ENCODE data around the gene PLEKHO2.

DNA sequence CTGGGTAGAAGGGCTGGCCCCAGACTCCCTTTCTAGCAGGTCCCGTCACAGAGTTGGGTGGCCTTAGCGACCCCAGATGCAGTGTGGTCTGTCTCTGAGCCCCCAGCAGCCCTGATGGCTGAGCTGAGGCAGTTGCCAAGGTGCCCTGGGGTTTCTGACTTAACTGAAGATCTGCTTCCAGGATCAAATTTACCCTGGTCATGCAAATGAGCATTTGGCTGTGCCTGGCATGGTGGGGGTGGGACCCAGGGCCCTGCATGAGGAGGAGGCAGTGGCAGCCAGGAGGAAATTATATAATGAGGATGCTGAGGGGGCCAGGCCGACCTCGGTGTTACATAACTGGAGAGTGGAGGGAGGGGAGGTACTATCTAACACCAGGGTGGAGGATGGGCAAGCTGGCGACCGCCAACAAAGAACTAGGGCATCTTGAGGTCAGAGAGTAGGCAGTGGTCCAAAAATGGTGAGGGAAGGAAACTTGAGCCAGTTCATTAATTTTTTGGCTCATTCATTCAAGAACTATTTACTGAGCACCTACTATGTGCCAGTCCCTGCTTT lies 16.4 kb downstream of the PLEKHO2 start:
- TF ChIP-seq MYC (IDR thresholded peaks at IDR 0.05; ENCODE audit: low read depth, low read length) (no peak), GATA2 (IDR thresholded peaks at IDR 0.05; ENCODE audit: insufficient read depth, insufficient read length, low read depth, low read length) (no peak), JUN (IDR thresholded peaks at IDR 0.05; ENCODE audit: borderline replicate concordance, insufficient read depth, insufficient read length, low read depth) (no peak), POLR2A (IDR thresholded peaks at IDR 0.05; ENCODE audit: low read depth, low read length) (no peak)
- TF ChIP-seq, protein P1, sequence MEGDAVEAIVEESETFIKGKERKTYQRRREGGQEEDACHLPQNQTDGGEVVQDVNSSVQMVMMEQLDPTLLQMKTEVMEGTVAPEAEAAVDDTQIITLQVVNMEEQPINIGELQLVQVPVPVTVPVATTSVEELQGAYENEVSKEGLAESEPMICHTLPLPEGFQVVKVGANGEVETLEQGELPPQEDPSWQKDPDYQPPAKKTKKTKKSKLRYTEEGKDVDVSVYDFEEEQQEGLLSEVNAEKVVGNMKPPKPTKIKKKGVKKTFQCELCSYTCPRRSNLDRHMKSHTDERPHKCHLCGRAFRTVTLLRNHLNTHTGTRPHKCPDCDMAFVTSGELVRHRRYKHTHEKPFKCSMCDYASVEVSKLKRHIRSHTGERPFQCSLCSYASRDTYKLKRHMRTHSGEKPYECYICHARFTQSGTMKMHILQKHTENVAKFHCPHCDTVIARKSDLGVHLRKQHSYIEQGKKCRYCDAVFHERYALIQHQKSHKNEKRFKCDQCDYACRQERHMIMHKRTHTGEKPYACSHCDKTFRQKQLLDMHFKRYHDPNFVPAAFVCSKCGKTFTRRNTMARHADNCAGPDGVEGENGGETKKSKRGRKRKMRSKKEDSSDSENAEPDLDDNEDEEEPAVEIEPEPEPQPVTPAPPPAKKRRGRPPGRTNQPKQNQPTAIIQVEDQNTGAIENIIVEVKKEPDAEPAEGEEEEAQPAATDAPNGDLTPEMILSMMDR (IDR thresholded peaks at IDR 0.05; ENCODE audit: extremely low read depth in 1 of 2, insufficient read depth in 1 of 2, low read depth in 1 of 2, low read length in 2 of 2) = no peak
- TF ChIP-seq, protein P2, sequence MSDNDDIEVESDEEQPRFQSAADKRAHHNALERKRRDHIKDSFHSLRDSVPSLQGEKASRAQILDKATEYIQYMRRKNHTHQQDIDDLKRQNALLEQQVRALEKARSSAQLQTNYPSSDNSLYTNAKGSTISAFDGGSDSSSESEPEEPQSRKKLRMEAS (IDR thresholded peaks at IDR 0.05; ENCODE audit: insufficient read depth, insufficient read length) = no peak
